CD4-positive, alpha-beta T cell treated with Interleukin-17A for 1 hour (primary cell): Measurements from ENCODE around the gene FAM124A.

ENCODE experiments used
- DNase-seq: peaks from one replicate; pipeline ENCODE4 v3.0.0-alpha.2; 2020

The FAM124A gene

GRCh38 chr13:51244637-51245405 is 22.6 kb downstream of the FAM124A start:
- no peak for DNase-seq

- no peak for DNase-seq
These were observed 23.4 kb downstream of the FAM124A start for GRCh38 chr13:51245583-51245982.

DNA sequence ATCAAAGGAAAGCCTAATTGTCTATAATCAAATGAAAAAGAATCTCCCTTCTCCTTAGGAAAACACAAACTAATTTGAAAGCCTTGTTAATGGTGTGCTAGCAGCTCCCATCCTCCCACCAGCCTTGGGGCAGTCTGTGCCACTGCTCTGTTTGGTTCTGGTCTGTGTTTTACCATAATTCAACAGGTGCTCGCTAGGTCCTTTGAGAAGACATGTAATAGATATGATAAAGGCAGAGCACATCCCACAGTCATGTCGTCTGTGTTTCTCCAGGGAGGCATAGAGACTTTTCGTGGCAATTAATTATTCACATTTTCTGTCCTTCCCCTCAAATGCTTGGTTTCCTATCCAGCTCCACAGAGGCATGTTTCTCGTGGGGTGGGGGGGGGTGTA is 23.8 kb downstream of the FAM124A start:
- no peak for DNase-seq

- no peak for DNase-seq
These were observed 24.4 kb downstream of the FAM124A start for GRCh38 chr13:51246418-51247277.

DNA sequence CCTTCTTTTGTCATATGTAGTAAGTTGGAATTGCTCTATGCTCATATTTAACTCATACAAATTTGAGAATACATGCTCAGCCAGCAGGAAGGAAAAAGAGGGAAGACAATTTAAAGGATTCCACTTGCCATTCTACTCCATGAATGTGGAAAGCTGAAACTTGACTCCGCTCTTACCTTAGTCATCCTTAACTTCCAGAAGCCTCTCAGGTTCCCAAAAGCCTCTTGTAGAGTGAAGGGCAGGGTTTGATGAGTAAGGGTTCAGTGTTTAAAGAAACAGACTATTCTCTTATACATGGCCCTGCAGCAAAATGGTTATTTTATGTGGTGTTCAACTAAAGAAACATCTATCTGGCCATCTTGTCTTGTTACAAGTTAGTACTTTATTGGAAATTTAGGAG is 27.1 kb downstream of the FAM124A start:
- DNase-seq = no peak

DNA sequence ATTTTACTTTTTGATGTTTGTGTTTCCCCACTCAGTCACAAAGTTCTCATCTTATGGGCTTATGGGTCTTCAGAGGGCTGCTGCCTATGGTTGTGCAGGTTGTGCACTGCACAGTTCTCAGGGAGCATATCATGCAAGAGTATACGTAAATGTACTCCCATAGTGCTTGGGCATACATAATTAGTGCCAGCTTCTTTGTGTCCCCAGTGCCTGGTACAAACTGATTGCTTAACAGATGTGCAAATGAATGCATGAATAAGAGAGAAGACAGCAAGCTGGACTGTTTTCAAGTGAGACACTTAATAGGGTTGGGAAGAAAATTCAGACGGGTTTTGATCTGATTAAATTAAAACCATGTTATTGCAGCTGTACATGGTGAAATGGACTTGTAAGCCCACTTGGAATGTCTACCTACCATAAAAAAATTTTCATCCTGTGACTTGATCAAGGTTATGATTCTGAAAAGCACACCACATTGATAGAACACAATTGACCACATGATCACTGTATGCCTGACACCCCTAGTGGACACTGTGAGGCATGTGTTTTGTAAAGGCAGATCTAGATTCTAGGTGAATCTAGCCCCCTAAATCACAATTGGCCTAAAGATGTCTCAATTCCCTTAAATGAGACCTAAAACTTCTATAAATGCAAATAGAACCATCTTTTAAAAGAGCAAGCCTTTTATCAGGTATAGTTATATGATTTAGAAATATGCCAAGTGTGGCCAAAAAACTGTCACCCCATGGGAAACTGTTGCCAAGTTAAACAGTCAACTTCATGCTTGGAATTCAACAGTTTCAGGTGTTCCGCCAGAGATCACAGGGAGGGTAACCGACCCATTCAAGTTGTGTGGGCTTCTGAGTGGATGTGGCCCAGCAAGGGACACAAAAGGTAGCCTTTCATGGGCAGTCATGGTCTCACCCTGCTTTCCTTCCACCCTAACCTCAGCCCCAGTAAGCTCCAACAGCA is 27.9 kb downstream of the FAM124A start:
- DNase-seq = no peak

DNA sequence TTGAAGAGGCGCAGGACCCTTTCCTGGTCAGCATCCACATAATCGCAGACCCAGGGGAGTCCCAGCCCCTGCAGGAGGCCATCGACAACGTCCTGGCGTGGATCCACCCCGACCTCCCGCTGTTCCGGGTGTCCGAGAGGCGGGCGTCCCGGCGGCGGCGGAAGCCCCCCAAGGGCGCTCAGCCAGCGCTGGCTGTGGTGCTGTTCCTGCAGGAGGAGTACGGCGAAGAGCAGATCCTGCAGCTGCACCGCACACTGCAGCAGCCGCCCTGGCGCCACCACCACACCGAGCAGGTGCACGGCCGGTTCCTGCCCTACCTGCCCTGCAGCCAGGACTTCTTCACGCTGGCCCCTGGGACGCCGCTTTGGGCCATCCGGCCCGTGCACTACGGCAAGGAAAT is 29.3 kb downstream of the FAM124A start:
- DNase-seq = no peak

- DNase-seq = no peak
These were observed 30.8 kb downstream of the FAM124A start for GRCh38 chr13:51252954-51253532.

- DNase-seq = no peak
These were observed 33.4 kb downstream of the FAM124A start for GRCh38 chr13:51255556-51255955.

DNA sequence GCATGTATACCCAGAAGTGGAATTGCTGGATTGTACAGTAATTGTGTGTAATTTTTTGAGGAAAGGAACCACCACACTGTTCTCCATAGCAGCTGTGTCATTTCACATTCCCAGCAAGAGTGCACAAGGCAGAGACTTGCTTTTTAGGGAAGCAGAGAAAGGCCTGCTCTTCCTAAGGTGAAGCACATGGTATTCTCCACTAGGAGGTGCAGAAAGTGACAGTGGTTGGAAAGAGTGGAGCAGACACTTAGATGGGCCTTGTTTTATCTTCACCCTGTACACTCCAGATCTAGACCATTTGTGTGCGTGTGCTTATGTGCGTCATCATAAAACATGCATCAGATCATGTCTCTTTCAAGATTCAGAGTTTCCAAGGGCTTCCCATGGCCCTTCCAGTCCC is 35.0 kb downstream of the FAM124A start:
- DNase-seq = no peak

- DNase-seq = no peak
These were observed 36.7 kb downstream of the FAM124A start for GRCh38 chr13:51258612-51259548.

DNA sequence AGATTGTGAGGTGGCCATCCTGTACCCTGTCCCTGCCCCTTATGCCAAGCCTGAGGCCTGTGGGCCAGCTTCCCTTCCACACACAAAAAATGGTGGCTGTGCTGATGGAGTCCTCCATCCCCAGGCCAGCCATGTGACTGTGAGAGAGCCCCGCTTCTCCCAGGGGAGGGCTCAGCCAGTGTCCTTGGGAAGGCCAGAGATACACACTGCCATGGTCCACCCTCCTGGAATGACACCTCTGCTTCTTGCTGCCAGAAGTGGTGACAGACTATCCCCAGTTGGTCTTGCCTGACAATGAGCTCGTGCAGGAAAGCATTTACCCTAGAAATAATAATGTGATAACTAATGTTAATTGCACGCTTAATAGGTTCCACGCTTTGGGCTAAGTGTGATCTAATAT is 38.0 kb downstream of the FAM124A start:
- DNase-seq = no peak

- no peak for DNase-seq
These were observed 39.5 kb downstream of the FAM124A start for GRCh38 chr13:51261610-51262249.

- no peak for DNase-seq
These were observed 40.5 kb downstream of the FAM124A start for GRCh38 chr13:51262501-51263211.

GRCh38 chr13:51266642-51267041 is 44.4 kb downstream of the FAM124A start:
- no peak for DNase-seq

DNA sequence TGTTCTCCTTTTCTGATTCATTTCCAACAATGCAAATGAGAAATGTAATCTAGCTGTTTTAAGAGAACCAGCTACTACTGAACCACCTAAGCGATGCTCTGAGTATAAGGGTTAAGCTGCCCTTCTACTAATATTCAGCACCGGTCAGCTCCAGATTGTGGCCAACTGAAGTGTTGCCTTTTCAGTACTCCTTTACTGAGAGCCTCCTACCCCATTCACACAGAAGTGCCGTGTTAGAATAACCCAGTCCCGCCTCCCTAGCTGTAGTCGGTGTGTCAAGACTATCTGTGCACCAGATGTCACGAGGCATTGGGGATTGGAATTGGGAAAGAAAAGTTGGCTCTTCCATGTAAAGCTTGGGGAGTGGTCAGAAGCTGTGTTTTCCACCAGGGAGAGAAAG is 45.4 kb downstream of the FAM124A start:
- no peak for DNase-seq

GRCh38 chr13:51269039-51269438 is 46.8 kb downstream of the FAM124A start:
- no peak for DNase-seq

GRCh38 chr13:51270623-51271415 is 48.6 kb downstream of the FAM124A start:
- DNase-seq = no peak

GRCh38 chr13:51271528-51272085 is 49.4 kb downstream of the FAM124A start:
- no peak for DNase-seq
